HEK293 (cell line): Measurements from ENCODE around the gene THRAP3.

Experiments
- CTCF ChIA-PET: fragments of 350-600 bp; formaldehyde crosslinking; extraction: SDS; loops from one replicate; lab custom pipeline; 2021; ENCODE audit warnings: antibody characterized with exemption; lab: Yijun Ruan, JAX
- POLR2A ChIA-PET: fragments of 300-600 bp; formaldehyde crosslinking; extraction: SDS; loops from one replicate; lab custom pipeline; 2020; ENCODE audit warnings: antibody characterized with exemption, inconsistent platforms; lab: Yijun Ruan, JAX
- H3K27ac ChIP-seq: fragments of 200-500 bp; sonication (Bioruptor generic); 2 replicates; pipeline ENCODE4 v1.5.1; 2014; ENCODE audit warnings: low read depth, low read length, control low read depth, inconsistent platforms; ENCODE audit errors: extremely low read depth
- H3K36me3 ChIP-seq, 2 experiments: fragments of 200-500 bp in 1 of 2; sonication (Bioruptor generic) in 1 of 2; 1 replicate in 1 of 2; 2 replicates in 1 of 2; pipeline ENCODE4 v1.5.1; 2014 to 2017; ENCODE audit warnings: inconsistent platforms in 2 of 2, low read length in 2 of 2; ENCODE audit not compliant: control insufficient read depth in 2 of 2, insufficient read depth in 1 of 2
- H3K4me1 ChIP-seq: fragments of 200-500 bp; sonication (Bioruptor generic); 2 replicates; pipeline ENCODE4 v1.5.1; 2014; ENCODE audit warnings: mild to moderate bottlenecking, low read length, inconsistent platforms; ENCODE audit not compliant: control insufficient read depth, insufficient read depth
- H3K4me3 ChIP-seq: 2 replicates; pipeline ENCODE4 v1.5.1; 2011; ENCODE audit warnings: low read depth, mild to moderate bottlenecking, control low read depth, low read length, moderate library complexity
- H3K9me3 ChIP-seq: fragments of 200-500 bp; sonication (Bioruptor generic); 2 replicates; pipeline ENCODE4 v1.5.1; 2014; ENCODE audit warnings: low read depth, low read length, inconsistent platforms; ENCODE audit not compliant: control insufficient read depth, insufficient read depth
- FEZF1 ChIP-seq: fragments of 450-650 bp; formaldehyde crosslinking; IDR thresholded peaks from 2 replicates; pipeline ENCODE4 v1.5.1; 2016; ENCODE audit warnings: missing biosample characterization, missing genetic modification characterization
- GLIS1 ChIP-seq: fragments of 450-650 bp; formaldehyde crosslinking; IDR thresholded peaks from 2 replicates; pipeline ENCODE4 v1.5.1; 2016; ENCODE audit warnings: missing biosample characterization, missing genetic modification characterization
- GLIS2 ChIP-seq: fragments of 450-650 bp; formaldehyde crosslinking; IDR thresholded peaks from 2 replicates; pipeline ENCODE4 v1.5.1; 2016; ENCODE audit warnings: missing biosample characterization, missing genetic modification characterization
- REPIN1 ChIP-seq: fragments of 450-650 bp; formaldehyde crosslinking; IDR thresholded peaks from 2 replicates; pipeline ENCODE4 v1.5.1; 2017; ENCODE audit warnings: missing biosample characterization, missing genetic modification characterization, low read depth
- TRIM28 ChIP-seq: IDR thresholded peaks from 2 replicates; pipeline ENCODE4 v1.6.1; 2011; ENCODE audit warnings: low read length, control low read depth, borderline replicate concordance
- YY1 ChIP-seq: fragments of 450-650 bp; formaldehyde crosslinking; IDR thresholded peaks from 2 replicates; pipeline ENCODE4 v1.5.1; 2018; ENCODE audit warnings: missing biosample characterization, missing genetic modification characterization
- ZBTB10 ChIP-seq: fragments of 450-650 bp; formaldehyde crosslinking; IDR thresholded peaks from 2 replicates; pipeline ENCODE4 v1.5.1; 2016; ENCODE audit warnings: missing biosample characterization, missing genetic modification characterization
- ZBTB7A ChIP-seq: fragments of 450-650 bp; formaldehyde crosslinking; IDR thresholded peaks from 2 replicates; pipeline ENCODE4 v1.5.1; 2016; ENCODE audit warnings: low read depth, missing biosample characterization, missing genetic modification characterization
- ZIC2 ChIP-seq: fragments of 450-650 bp; formaldehyde crosslinking; IDR thresholded peaks from 2 replicates; pipeline ENCODE4 v1.5.1; 2016; ENCODE audit warnings: missing biosample characterization, missing genetic modification characterization
- ZNF146 ChIP-seq: fragments of 450-650 bp; formaldehyde crosslinking; IDR thresholded peaks from 2 replicates; pipeline ENCODE4 v1.5.1; 2016; ENCODE audit warnings: missing biosample characterization, missing genetic modification characterization
- ZNF148 ChIP-seq: fragments of 450-650 bp; formaldehyde crosslinking; IDR thresholded peaks from 2 replicates; pipeline ENCODE4 v1.5.0; 2017; ENCODE audit warnings: missing biosample characterization, missing genetic modification characterization, borderline replicate concordance
- ZNF169 ChIP-seq: fragments of 450-650 bp; formaldehyde crosslinking; IDR thresholded peaks from 2 replicates; pipeline ENCODE4 v1.5.1; 2016; ENCODE audit warnings: missing biosample characterization, missing genetic modification characterization
- ZNF175 ChIP-seq: fragments of 450-650 bp; formaldehyde crosslinking; IDR thresholded peaks from 2 replicates; pipeline ENCODE4 v1.5.1; 2016; ENCODE audit warnings: missing biosample characterization, missing genetic modification characterization
- ZNF202 ChIP-seq: fragments of 450-650 bp; formaldehyde crosslinking; IDR thresholded peaks from 2 replicates; pipeline ENCODE4 v1.5.1; 2016; ENCODE audit warnings: missing biosample characterization, missing genetic modification characterization, borderline replicate concordance
- ZNF214 ChIP-seq: fragments of 450-650 bp; formaldehyde crosslinking; IDR thresholded peaks from 2 replicates; pipeline ENCODE4 v1.5.1; 2017; ENCODE audit warnings: missing biosample characterization, mild to moderate bottlenecking, missing genetic modification characterization, borderline replicate concordance
- ZNF280D ChIP-seq: fragments of 450-650 bp; formaldehyde crosslinking; IDR thresholded peaks from 2 replicates; pipeline ENCODE4 v1.5.1; 2016; ENCODE audit warnings: missing biosample characterization, missing genetic modification characterization
- ZNF341 ChIP-seq: fragments of 450-650 bp; formaldehyde crosslinking; IDR thresholded peaks from 2 replicates; pipeline ENCODE4; 2016; ENCODE audit warnings: low read depth, missing biosample characterization, missing genetic modification characterization
- ZNF394 ChIP-seq: fragments of 450-650 bp; formaldehyde crosslinking; IDR thresholded peaks from 2 replicates; pipeline ENCODE4 v1.5.1; 2016; ENCODE audit warnings: missing biosample characterization, missing genetic modification characterization, mild to moderate bottlenecking, moderate library complexity, borderline replicate concordance
- ZNF423 ChIP-seq: fragments of 450-650 bp; formaldehyde crosslinking; IDR thresholded peaks from 2 replicates; pipeline ENCODE4 v1.5.1; 2016; ENCODE audit warnings: missing biosample characterization, missing genetic modification characterization
- ZNF624 ChIP-seq: fragments of 450-650 bp; formaldehyde crosslinking; IDR thresholded peaks from 2 replicates; pipeline ENCODE4 v1.5.1; 2017; ENCODE audit warnings: missing biosample characterization, missing genetic modification characterization
- ZNF768 ChIP-seq: fragments of 450-650 bp; formaldehyde crosslinking; IDR thresholded peaks from 2 replicates; pipeline ENCODE4 v1.5.1; 2018; ENCODE audit warnings: missing biosample characterization, mild to moderate bottlenecking, missing genetic modification characterization

The THRAP3 gene

GRCh38 chr1:36349241-36349671 is 125.0 kb downstream of the THRAP3 start:
- POLR2A ChIA-PET = no interaction called here
- TF ChIP-seq ZNF214 (tag by site-specific recombination) (no peak), ZNF175 (tag by site-specific recombination) (no peak), ZNF202 (tag by site-specific recombination) (no peak), ZNF423 (tag by site-specific recombination) (no peak), REPIN1 (tag by site-specific recombination) (no peak)
- TF ChIP-seq, all 188 proteins: peak for 0
- H3K4me1 ChIP-seq = no peaks in the 10 kb centered on the region
- H3K9me3 ChIP-seq = no peaks in the 10 kb centered on the region
- CTCF ChIA-PET = interaction anchor here (0.6 kb wide), 1 partner anchor 494 kb away, joined by 3 read pairs; no protein-coding TSS in a partner anchor
- peaks cover 0 to 93% of the 10 kb centered on the region in 2 experiments; a peak in 2 of 3 replicates for H3K36me3 ChIP-seq
- no peak overlapping the region for H3K27ac ChIP-seq
- H3K4me3 ChIP-seq = no peak overlapping the region

GRCh38 chr1:36349839-36350238 is 125.6 kb downstream of the THRAP3 start:
- no peak for TF ChIP-seq ZIC2 (tag by site-specific recombination)
- TF ChIP-seq ZNF394 (tag by site-specific recombination) = peak; percentile 49; the same call in 1 of the 2 replicates
- Histone ChIP-seq H3K36me3 (peaks cover 0 to 93% of the 10 kb centered on the region in 2 experiments; a peak in 2 of 3 replicates), H3K4me1 (no peaks in the 10 kb centered on the region), H3K9me3 (no peaks in the 10 kb centered on the region), H3K4me3 (no peak overlapping the region), H3K27ac (no peak overlapping the region)
- POLR2A ChIA-PET = no interaction called here
- CTCF ChIA-PET = interaction anchor here (0.6 kb wide), 1 partner anchor 494 kb away, joined by 3 read pairs; no protein-coding TSS in a partner anchor

GRCh38 chr1:36350659-36351226 is 126.5 kb downstream of the THRAP3 start:
- ChIA-PET POLR2A (no interaction called here), CTCF (interaction anchor here (0.6 to 1.0 kb wide), 4 partner anchors 13 to 238 kb away, joined by 3 to 4 read pairs (median 4); no protein-coding TSS in a partner anchor)
- Histone ChIP-seq H3K27ac (no peak overlapping the region), H3K36me3 (peaks cover 0 to 93% of the 10 kb centered on the region in 2 experiments; a peak in 2 of 3 replicates), H3K9me3 (no peaks in the 10 kb centered on the region), H3K4me1 (no peaks in the 10 kb centered on the region), H3K4me3 (no peak overlapping the region)
- TF ChIP-seq ZNF169 (no peak), TRIM28 (no peak), ZBTB10 (tag by site-specific recombination) (no peak), ZBTB7A (no peak), ZNF768 (no peak), ZNF146 (tag by site-specific recombination) (no peak), ZNF148 (tag by site-specific recombination) (no peak), GLIS1 (peak; percentile 96), ZIC2 (tag by site-specific recombination) (peak; percentile 92), YY1 (no peak), FEZF1 (tag by site-specific recombination) (no peak), ZNF280D (no peak), GLIS2 (tag by site-specific recombination) (peak; percentile 56), ZNF624 (tag by site-specific recombination) (no peak), ZNF341 (tag by site-specific recombination) (no peak)
